ENCODE results near the gene TINAG. TPM values are rescaled to one million over a fixed set of nuclear protein-coding genes. Genes with fewer than 3 reads are reported as not detected.

The TINAG gene, protein sequence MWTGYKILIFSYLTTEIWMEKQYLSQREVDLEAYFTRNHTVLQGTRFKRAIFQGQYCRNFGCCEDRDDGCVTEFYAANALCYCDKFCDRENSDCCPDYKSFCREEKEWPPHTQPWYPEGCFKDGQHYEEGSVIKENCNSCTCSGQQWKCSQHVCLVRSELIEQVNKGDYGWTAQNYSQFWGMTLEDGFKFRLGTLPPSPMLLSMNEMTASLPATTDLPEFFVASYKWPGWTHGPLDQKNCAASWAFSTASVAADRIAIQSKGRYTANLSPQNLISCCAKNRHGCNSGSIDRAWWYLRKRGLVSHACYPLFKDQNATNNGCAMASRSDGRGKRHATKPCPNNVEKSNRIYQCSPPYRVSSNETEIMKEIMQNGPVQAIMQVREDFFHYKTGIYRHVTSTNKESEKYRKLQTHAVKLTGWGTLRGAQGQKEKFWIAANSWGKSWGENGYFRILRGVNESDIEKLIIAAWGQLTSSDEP
- polyA plus RNA-seq (ENCODE audit: insufficient read length in 4 of 4) = 10 to 100 TPM; 27.2 to 38.7 (median 31.5) TPM

DNA sequence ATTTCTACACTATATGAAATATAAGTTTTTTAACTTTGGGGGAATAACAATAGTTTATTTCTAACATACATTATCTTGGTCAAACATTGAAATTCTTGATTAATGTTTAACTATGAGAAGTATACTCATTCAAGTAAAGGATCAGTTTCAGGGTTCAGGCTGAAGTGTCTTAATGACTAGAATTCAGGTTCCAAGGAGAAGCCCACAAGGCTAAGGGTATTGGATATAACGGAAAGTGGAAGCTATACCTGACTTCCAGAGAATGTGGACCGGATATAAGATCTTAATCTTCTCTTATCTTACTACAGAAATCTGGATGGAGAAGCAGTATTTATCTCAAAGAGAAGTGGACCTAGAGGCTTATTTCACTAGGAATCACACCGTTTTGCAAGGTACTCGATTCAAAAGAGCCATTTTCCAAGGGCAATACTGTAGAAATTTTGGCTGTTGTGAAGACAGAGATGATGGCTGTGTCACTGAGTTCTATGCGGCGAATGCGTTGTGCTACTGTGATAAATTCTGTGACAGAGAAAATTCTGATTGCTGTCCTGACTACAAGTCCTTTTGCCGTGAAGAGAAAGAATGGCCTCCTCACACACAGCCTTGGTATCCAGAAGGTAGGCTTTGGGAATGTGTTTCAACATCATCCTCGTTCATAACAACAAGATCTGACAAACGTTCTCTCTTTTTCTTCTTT, at the start of gene TINAG:
Gene TINAG, plus strand, starts transcription at position 153 of the 697 bp plus-strand sequence. Its CDS starts 110 bp downstream, at position 263.
- DNase-seq (ENCODE audit: low read depth in 4 of 4, low spot score in 3 of 4) = no peak

DNA sequence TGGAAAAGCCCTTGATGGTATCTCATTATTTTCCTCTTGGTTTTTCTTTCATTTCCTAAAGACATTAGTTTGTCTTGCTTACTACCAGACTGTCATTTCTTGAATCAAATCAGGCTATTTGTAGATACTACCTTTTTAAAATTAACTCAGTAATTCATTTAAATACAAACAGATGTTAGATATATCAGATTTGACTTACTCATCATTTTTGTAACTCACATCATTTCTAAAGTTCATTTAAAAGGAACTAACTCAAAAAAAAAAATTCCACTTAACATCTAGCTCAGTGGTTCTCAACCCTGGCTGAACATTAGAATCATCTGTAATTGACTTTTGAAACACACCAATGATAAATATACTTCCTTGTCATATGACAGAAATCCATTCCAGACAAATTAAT, 48.2 kb upstream of the TINAG start:
- no peak for DNase-seq (ENCODE audit: low read depth in 4 of 4, low spot score in 3 of 4)

DNA sequence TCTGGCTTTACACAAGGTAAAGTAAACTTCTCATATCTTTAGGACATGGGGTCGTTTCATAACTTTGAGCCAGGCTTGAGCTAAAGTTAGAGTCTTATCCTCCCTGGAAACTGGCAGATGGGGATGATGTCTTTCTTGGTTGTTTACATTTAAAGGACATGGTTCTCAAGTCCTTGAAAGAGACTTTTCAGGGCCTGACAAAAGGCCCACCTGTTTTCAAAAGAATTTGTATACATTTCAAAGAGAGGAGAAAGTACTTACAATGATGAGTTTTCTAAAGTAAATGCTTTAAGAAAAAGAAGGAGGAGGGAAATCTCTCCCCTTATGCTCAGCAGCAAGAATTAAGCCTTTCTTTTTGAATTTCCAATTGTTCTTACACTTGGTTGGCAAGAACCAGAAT, 45.7 kb upstream of the TINAG start:
- no peak for DNase-seq (ENCODE audit: low read depth in 4 of 4, low spot score in 3 of 4)

DNA sequence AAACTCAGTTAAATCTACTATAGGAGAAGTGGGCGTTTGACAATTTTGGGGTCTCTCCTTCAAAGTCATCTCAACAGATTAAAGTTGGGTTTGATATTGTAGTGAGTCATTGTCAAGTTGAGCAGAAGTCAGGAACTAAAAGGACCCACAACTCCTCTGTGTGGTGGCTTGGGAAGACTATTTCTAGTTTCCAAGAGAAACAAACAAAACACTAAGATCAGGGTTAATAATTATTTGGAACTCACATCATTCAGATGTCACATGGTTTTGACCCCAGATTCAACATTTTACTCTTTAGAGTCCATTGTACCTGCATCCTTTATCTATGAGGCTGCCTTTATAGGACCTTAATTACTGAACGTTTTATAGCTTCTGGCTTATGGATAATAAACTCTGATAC, 45.3 kb upstream of the TINAG start:
- DNase-seq (ENCODE audit: low read depth in 4 of 4, low spot score in 3 of 4) = no peak

DNA sequence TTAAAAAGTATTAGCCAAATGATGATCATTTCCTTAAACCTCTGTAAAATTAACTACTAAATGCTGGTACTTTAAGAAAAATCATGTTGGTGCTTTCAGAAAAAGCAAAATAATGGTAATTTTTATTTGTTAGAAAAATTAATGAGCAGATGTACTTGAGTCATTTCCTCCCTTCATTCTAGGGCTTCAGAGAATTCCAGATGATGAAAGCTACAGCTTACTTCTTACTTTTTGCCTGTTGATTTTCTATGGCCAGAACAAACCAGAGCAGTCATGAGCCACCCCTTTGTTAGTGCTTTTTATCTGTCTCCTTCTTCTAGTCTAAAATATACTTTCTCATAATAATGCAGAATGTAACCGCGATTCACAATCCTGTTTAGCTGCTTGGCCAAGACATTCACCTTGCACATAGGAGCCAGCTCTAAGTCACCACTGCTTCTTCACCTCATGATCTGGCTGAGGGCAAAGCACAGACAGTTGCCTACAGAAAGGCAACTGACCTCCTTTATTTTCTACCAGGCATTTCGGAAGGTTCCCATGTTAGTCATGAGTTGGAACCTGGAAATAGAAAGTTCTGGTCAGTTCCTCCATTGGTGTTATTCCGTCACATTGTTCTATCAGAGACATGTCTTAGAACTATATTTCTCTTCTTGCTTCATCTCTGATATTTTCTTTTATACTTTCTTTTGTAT, 43.5 kb upstream of the TINAG start:
- no peak for DNase-seq (ENCODE audit: low read depth in 4 of 4, low spot score in 3 of 4)

DNA sequence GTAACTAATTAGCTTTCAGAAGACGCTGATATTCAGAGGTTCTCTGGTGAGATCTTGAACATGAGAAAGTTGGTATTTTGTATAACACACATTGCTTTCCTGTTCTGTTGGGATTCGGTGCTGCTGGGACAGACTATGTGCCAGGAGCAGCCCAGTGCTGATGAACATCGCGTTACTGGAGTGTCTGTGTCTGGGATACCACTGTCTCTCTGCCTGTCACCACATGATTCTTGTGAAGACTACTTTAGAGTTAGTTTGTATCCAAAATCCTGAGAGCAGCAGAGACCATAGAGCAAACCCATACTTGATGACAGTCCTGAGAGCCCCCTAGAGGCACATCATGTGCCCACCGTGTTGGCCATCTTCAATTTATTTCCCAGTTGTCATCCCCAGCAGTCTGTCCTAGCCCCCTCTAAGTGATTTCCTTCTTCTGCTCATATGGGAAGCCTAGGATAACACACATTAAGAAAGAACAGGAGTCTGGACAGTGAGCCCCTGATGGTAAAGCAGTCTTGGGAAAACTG, 41.8 kb upstream of the TINAG start:
- no peak for DNase-seq (ENCODE audit: low read depth in 4 of 4, low spot score in 3 of 4)

DNA sequence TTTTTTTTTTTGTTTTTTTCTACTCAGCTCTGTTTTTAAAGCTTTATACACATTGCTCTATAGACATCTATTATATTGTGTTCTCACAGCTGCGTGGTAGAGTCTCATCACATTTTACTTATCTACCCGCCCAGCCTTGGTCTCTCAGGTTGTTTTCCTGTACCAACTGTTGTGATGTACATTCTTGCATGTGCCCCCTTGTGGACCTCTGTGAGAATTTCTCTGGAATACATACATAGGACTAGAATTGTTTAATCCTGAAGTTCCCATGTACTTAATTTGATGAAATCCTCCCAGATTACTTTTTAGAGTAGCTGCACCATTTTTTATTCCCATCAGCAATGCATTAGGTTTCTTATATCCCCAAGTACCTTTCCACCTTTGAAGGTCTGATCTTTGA, 40.4 kb upstream of the TINAG start:
- no peak for DNase-seq (ENCODE audit: low read depth in 4 of 4, low spot score in 3 of 4)

DNA sequence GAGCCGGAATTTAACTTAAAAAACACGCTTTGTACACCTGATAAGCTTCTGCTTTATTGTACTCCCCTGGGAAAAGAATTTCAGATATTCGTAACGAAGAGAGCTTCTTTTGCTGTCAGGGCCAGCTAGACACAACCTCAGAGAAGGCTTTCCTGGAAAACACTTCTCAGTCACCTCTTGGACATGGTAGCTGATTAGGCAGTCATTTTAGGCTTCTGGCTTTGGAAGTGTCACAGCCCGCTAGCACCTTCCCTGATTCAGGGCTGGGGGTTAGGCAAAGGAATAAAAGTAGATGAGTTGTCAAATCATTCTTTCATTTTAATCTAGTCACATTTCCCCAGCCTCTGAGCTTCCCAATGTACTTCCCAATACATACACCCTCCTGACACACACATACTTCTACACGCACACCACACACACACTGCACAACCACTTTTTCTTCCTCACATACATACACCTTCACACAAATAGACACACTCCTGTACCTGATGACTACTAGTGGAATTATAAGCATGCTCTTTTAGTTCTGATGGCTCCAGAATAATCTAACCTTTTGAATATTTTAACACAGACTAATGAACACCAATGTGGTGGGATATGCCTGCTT, 34.9 kb upstream of the TINAG start:
- no peak for DNase-seq (ENCODE audit: low read depth in 4 of 4, low spot score in 3 of 4)

DNA sequence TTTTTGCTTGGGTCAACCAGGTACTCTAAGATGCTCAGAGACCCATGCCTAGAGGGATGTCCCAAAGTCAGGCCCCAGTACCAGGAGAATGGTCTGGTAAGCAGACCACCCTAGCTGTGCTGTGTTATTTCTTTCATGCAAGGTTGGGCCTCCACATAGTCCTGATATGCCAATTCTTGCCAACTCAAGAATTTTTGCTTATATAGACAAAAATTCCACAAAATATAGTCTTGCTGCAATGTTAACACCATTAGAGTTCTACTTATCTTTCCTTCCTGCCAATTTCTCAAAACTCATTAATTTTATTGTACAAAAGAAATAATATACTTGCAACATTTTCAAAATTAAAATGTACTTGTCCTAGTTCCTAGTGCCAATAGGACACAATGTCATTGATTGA, 33.9 kb upstream of the TINAG start:
- DNase-seq (ENCODE audit: low read depth in 4 of 4, low spot score in 3 of 4) = no peak

DNA sequence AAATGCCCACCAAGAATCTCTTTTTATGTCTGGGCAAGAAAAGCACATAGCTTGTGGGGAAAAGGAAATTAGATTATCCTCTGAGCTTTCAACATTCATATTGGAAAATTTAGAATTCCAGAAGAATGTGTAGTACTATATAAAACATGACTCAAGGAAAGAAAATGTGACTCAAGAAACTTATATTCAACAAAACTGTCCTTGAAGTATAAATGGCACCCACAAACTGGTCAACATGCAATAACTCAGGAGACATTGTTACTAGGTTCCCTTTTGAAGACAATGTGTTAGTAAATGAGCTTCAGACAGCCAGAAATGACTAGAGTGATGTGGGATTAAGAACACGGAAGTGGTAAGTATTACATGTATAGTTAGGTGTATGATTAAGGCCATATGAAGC, 26.1 kb upstream of the TINAG start:
- no peak for DNase-seq (ENCODE audit: low read depth in 4 of 4, low spot score in 3 of 4)

DNA sequence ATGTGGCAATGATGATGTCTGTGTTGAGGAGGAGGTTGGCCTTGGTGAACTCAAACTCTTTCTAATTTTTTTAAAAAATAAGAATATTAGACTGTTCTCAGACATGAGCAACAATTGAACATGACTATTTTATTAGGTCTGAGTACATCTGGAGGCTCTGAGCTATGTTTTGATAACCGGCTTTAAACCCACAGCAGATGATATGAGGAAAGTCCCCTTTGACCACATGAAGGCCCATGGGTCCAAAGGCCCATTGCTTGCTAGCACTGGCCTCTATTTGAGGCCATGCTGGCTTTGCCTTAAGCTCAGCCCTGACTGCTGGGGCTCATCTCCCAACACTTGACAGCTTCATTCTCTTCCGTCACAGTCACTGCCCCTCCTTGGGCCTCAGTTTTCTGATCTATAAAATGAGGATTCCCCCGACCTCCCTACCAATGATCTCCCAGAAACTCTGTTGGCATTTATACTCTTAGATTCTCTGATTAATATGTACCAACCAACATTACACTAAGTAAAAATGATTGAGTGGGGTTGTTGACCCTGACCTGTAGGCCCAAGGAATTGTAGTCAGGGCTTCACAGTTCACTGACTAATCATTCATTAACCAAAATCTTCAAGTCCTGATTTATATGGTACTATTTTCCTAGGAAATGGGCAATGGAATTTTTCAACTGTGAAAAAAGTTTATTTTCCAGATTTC, 23.9 kb upstream of the TINAG start:
- no peak for DNase-seq (ENCODE audit: low read depth in 4 of 4, low spot score in 3 of 4)

DNA sequence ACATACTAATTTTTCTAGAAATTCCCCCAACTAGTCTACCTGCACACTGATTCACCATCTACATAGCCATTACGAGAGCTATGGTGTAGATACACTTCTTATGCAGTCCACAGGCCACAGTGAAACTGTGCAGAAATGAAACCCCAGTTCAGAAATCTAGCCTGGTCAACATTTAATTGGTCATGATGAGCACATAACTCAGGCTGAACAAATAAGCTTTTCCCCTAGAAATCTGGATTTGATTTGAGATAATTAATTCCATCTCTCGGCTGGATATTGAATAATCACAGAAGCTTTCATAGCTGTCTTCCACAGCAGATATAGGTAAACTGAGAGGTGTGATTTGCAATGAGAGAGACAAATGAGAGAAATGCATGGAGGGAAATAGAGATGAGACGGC, 22.6 kb upstream of the TINAG start:
- DNase-seq (ENCODE audit: low read depth in 4 of 4, low spot score in 3 of 4) = no peak

DNA sequence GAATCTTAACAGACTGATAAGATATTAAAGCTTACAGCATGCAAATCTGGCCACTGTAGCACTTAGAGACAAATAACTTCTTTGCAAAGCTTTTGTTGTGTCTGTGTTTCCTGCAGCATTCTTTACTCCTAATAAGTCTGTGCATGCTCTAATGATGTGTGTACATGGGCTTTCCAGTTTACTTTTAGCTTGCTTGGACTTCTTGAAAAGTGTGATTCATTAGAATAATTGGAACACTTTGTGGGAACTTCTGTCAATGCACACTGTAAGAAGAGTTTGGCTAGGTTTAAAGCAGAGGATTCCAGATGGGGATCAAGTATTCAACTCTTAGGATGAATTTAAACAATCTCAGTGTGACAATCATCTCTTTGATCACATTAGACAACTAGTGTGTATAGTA, 22.1 kb upstream of the TINAG start:
- no peak for DNase-seq (ENCODE audit: low read depth in 4 of 4, low spot score in 3 of 4)

DNA sequence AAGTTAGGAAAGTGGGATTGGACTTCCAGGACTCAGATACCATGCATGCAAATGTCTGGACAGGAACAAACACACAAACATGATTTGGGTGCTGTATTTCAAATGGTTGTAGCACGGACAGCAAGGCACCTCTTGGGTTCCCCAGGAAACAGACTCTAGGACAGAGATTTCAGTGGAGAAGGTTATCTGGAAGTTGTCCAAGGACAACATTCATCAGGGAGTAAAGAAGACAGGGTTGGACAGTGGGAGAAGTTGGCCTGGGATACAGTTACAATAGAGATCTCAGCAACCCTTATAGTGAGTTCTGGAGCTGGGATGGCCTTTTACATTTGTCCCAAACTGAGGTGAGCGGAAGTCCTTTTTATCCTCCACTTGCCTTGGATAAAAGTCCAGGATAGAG, 19.8 kb upstream of the TINAG start:
- no peak for DNase-seq (ENCODE audit: low read depth in 4 of 4, low spot score in 3 of 4)

DNA sequence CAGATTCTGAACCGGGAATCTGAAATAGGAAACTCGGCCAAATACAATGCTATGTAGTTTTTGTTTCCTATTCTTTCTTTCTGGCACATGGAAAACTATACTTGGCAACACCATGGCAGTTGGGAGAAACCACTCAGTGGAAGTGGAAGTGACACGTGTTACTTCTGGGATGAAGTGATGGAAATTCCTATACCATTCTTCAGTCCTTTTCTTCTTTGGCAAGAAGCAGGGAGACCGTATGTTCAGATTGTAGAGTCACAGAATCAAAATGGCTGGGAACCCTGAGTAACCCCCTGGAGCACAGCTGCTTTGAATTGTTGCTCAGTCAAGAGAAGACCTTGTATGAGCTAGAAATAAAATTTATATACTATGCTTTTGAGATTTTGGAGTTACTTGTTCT, 18.8 kb upstream of the TINAG start:
- no peak for DNase-seq (ENCODE audit: low read depth in 4 of 4, low spot score in 3 of 4)

DNA sequence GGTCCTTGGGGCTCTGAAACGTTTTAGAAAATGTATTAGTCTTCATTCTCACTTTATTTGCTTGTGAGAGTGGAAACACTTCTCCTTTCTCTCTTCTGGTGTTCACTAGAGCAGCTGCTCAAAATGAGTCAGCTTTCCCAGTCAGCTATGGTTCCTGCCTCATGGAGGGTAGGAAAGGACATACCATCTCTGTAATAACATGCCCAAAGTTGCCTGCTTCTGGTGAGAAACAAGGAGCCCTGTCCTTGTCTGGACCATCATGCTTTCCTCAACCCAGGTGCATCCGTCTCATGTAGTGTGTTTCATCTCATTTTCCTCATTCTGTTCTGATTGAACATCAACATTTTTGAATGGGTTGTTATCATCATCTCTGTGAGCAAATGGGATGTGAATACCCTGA, 17.1 kb upstream of the TINAG start:
- no peak for DNase-seq (ENCODE audit: low read depth in 4 of 4, low spot score in 3 of 4)

DNA sequence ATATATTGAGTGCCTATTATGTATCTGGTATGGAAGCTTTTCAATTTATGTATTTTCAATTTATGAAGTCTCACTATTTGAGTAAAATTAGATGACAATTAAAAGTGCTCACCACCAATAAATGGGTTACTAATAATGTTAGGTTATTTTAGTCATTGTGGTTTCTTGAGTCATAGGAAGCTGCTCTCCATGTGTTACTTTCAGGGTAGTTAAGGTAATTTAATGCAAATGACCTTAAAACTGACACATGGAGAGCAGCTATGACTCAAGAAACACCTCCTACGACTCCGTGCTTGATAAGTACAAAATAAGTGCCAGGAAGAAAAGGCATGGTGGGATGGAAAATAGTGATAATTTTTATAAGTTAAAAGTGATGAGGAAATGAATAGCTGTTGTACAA, 16.5 kb upstream of the TINAG start:
- no peak for DNase-seq (ENCODE audit: low read depth in 4 of 4, low spot score in 3 of 4)

DNA sequence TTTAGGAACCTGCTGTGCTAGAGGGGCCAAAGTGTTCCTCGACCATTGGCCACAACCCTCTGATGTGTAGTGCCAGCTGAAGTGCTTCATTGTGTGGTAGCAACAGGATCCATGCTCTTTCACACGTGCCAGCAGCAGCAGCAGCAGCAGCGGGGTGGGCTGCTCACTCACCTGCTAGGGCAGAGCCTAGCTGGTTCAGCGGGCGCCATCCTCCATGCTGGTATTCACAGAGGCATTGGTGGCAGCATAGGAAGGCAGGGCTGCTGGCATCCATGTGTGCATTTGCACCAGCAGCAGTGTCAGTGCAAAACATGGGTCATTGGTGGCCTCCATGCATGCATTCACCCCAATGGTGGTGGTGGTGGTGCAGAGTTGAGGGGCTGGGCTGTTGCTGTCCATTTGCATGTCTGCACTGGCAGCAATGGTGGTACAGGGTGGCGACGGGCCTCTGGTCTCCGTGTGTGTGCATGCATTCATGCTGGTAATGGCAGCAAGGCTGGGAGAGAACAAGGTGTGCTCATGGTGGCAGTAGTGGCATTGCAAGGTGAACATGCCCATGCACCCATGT, 13.2 kb upstream of the TINAG start:
- no peak for DNase-seq (ENCODE audit: low read depth in 4 of 4, low spot score in 3 of 4)

DNA sequence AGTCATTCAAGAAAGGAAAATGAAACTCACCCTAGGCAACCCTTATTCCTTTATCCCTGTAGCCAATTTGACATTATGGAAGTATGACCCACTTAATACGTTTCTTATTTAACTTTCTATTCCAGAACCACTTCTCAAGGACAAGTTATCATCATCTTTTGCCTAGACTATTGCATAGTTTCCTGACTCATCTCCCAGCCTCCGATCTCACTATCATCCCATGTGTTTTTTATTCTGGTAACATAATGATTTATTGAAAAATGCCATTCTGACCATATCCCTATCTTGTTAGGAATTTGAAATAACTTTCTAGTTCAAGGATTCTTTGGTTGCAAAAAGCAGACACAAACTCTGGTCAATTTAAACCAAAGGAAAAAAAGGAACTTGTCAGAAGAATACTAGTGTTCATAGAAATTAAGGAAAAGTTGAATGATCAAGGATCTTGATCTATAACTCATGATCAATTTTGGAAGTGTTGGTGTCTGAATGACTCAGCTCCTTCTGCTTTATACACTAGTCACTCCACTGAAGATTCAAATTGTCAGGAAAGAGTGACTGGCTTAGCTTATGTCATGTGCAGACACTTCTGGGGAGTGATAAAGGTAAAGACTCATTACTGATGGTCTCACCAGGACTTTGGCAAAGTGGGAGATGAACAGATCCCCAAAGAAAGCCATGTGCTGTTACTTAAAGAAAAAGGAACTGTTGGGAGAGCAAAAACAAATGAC, 8.5 kb upstream of the TINAG start:
- no peak for DNase-seq (ENCODE audit: low read depth in 4 of 4, low spot score in 3 of 4)

Data from right renal pelvis (tissue), 4 donors.